Body of pancreas (tissue), 4 donors: ENCODE results near the gene MAP2K5. TPM values are rescaled to one million over a fixed set of nuclear protein-coding genes. Genes with fewer than 3 reads are reported as not detected.

Experiments used
- ATAC-seq: fragments of 150-250 bp; one replicate; pipeline ENCODE4 v1.9.1; 2016
- DNase-seq, 4 donors: peaks; one replicate each; pipeline ENCODE4 v3.0.0-alpha.2; 2019
- H3K27ac ChIP-seq, 4 donors: fragments of 200-600 bp; sonication (generic); 1 replicate in 3 of 4; 2 replicates in 1 of 4; pipeline versions ENCODE4 v1.5.1 to v1.6.1; 2016 to 2019; ENCODE audit warnings: mild to moderate bottlenecking in 1 of 4, mixed read lengths in 1 of 4, moderate library complexity in 1 of 4
- H3K27me3 ChIP-seq, 2 donors: fragments of 200-600 bp; sonication (generic); one replicate each; pipeline ENCODE4 v1.6.0; 2016; ENCODE audit warnings: mild to moderate bottlenecking in 1 of 2
- H3K36me3 ChIP-seq, 2 donors: fragments of 200-600 bp; sonication (generic); replicated peaks in 1 of 2; 2 replicates each; pipeline ENCODE4 v1.5.1; 2016; ENCODE audit warnings: low read depth in 2 of 2; ENCODE audit not compliant: insufficient read depth in 1 of 2
- H3K4me1 ChIP-seq: fragments of 200-600 bp; sonication (generic); one replicate; pipeline ENCODE4 v1.6.0; 2016
- H3K4me3 ChIP-seq, 2 donors: fragments of 200-600 bp; sonication (generic); 1 replicate in 1 of 2; 2 replicates in 1 of 2; pipeline ENCODE4 v1.5.1; 2016 to 2019
- H3K9me3 ChIP-seq, 3 donors: fragments of 200-600 bp; sonication (generic); 1 replicate in 2 of 3; 2 replicates in 1 of 3; pipeline ENCODE4 v1.5.1; 2016
- CTCF ChIP-seq, 7 experiments: fragments of 450-650 bp in 4 of 7; fragments of 200-600 bp in 3 of 7; sonication (generic) in 3 of 7; IDR thresholded peaks; one replicate each; pipeline ENCODE4 v1.5.1; 2016 to 2019; ENCODE audit warnings: antibody characterized with exemption in 7 of 7
- POLR2A ChIP-seq, 3 donors: fragments of 450-650 bp; IDR thresholded peaks; one replicate each; pipeline ENCODE4 v1.6.1; 2016; ENCODE audit warnings: antibody characterized with exemption in 3 of 3, mild to moderate bottlenecking in 2 of 3
- WGBS, 2 donors: methylation state at CpG; one replicate each; pipeline ENCODE4 v1.1.5; 2017; 5-methylcytosine and 5-hydroxymethylcytosine counted together
- intact Hi-C: fragments of 100-400 bp; cut with DNase I; formaldehyde crosslinking; loops from one replicate; pipeline ENCODE4 v1.15.1; 2023
- total RNA-seq, 2 donors: library from RNA; depleted of rRNA; stranded (reverse); fragments of >200 nt; gene quantifications; one replicate each; pipeline ENCODE4 v1.1.0, GENCODE V29; 2016

MAP2K5 gene
- total RNA-seq, 2 donors from 2014 or later: 2.6 to 10.9 TPM

DNA sequence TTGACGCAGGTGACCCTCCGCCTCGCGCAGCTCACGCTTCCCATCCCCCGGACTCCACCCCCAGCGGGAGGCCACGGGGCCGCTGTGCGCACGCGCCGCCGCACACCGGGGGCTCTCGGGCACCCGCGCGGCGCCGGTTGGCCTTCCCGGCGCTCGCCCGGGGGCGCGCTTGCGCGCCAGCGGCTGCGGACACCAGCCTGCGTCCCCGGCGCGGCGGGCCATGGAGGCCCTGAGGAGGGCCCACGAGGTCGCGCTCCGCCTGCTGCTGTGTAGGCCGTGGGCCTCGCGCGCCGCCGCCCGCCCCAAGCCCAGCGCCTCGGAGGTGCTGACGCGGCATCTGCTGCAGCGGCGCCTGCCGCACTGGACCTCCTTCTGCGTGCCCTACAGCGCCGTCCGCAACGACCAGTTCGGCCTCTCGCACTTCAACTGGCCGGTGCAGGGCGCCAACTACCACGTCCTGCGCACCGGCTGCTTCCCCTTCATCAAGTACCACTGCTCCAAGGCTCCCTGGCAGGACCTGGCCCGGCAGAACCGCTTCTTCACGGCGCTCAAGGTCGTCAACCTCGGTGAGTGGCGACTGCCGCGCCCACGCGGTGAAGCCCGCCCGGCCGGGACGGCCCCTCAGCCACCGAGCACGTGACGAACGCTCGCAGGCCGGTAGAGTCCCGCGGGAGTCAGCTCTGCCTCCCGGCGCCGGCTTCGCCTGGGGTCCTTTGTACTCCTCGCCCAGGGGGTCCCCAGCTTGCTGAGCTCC, 21.3 kb upstream of the MAP2K5 start, which contains the start of gene C15orf61:
C15orf61 (plus strand) TSS at position 103 of the 754 bp plus-strand sequence; CDS start at position 221, 118 bp downstream.
- Histone ChIP-seq H3K27ac (peak within 1 kb of the TSS; percentile 96 to 99 (median 96)), H3K4me3 (peak within 1 kb of the TSS; percentile 36 to 72), H3K36me3 (no peaks in the 10 kb centered on the region), H3K27me3 (no peaks in the 10 kb centered on the region), H3K9me3 (no peaks in the 10 kb centered on the region), H3K4me1 (peaks cover 29% of the 10 kb centered on the region)
- 0 to 1% methylated on average over 30 to 91 of the region's 94 CpGs for WGBS, 2 donors
- intact Hi-C loops: no loop called here
- TF ChIP-seq CTCF (IDR thresholded peaks at IDR 0.05) (peak in 3 of 7 experiments; percentile 18 to 27 (median 27)), POLR2A (IDR thresholded peaks at IDR 0.05) (peak; percentile 79 to 87 (median 81))
- ATAC-seq: peak; percentile 96
- DNase-seq: peak; percentile 94 to 96 (median 96)

DNA sequence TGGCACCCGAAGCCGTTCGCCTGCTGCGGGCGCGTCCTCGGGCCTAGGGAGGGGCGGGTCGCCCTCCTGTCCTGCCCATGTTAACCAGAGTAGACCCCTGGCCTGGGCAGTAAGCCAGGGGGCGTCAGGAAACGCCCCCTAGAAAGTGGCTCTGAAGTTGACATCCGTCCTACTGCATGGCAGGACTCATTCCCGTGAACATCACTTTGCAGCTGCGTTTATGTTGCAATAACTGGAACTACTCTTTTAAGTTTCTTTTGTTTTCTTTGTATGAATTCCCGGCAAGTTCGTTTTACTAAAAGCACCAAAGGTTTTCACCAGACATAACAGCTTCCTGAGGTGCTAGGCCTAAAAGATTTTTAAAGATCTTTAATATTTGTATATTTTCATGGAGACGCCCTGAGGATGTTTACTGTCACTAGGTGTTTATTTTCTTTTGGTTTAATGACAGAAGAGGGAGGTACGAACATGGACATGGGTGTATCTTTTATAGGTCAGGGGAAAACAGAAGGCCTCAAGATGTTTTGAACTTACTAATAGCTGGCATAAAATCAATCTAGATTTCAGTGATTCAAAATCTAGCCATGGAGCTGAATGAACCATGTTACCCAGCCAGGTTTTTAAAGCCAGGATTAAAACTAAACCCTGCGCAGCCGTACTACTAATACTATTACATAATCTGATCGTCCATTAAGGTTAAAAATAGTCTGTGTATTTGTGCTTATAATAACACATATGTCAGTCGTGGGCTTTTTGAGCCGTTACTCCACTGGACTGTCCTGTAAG, 20.5 kb upstream of the MAP2K5 start:
- no peaks in the 10 kb centered on the region for H3K9me3 ChIP-seq
- intact Hi-C loops: no loop called here
- no peaks in the 10 kb centered on the region for H3K36me3 ChIP-seq
- peaks cover 29% of the 10 kb centered on the region for H3K4me1 ChIP-seq
- TF ChIP-seq POLR2A (IDR thresholded peaks at IDR 0.05) (no peak), CTCF (IDR thresholded peaks at IDR 0.05) (no peak)
- ATAC-seq: peak; percentile 1
- H3K27ac ChIP-seq: peak overlapping the region; percentile 96 to 99 (median 96)
- H3K27me3 ChIP-seq: no peaks in the 10 kb centered on the region
- DNase-seq: peak in 2 of 4 donors; percentile 22 to 38
- WGBS, 2 donors: 1% methylated on average over 23 of the region's 23 CpGs
- H3K4me3 ChIP-seq: peak overlapping the region; percentile 36 to 72

- 46% methylated on average over 1 of the region's 1 CpG for WGBS, 2 donors
- no peaks in the 10 kb centered on the region for H3K27me3 ChIP-seq
- H3K4me3 ChIP-seq: no peak overlapping the region
- peaks cover 29% of the 10 kb centered on the region for H3K4me1 ChIP-seq
- ATAC-seq (no peak), DNase-seq (no peak)
- TF ChIP-seq POLR2A (IDR thresholded peaks at IDR 0.05) (no peak), CTCF (IDR thresholded peaks at IDR 0.05) (no peak)
- H3K36me3 ChIP-seq: no peaks in the 10 kb centered on the region
- no peak overlapping the region for H3K27ac ChIP-seq
- H3K9me3 ChIP-seq: no peaks in the 10 kb centered on the region
- intact Hi-C loops: no loop called here
Observed at GRCh38 chr15:67523330-67523729, 19.2 kb upstream of the MAP2K5 start.

- H3K4me3 ChIP-seq: no peak overlapping the region
- intact Hi-C loops: no loop called here
- no peak for ATAC-seq
Observed at GRCh38 chr15:67524235-67524634, 18.3 kb upstream of the MAP2K5 start.

More at GRCh38 chr15:67524235-67524634, 18.3 kb upstream of the MAP2K5 start:
- Histone ChIP-seq H3K27me3 (no peaks in the 10 kb centered on the region), H3K27ac (no peak overlapping the region), H3K9me3 (no peaks in the 10 kb centered on the region), H3K4me1 (peaks cover 29% of the 10 kb centered on the region), H3K36me3 (no peaks in the 10 kb centered on the region)
- TF ChIP-seq CTCF (IDR thresholded peaks at IDR 0.05) (no peak), POLR2A (IDR thresholded peaks at IDR 0.05) (no peak)
- DNase-seq: no peak
